Activated CD4-positive, alpha-beta T cell treated with anti-CD3 and anti-CD28 coated beads for 48 hours (primary cell): ENCODE data around the gene RAD51B.

Experiments used
- DNase-seq: peaks from one replicate; pipeline ENCODE4 v3.0.0-alpha.2; 2020

The RAD51B gene

GRCh38 chr14:68772761-68773381 is 953.3 kb downstream of the RAD51B start:
- no peak for DNase-seq

GRCh38 chr14:68774771-68775613 is 955.4 kb downstream of the RAD51B start:
- DNase-seq = no peak

- no peak for DNase-seq
Measured at GRCh38 chr14:68775614-68776126, 956.1 kb downstream of the RAD51B start.

GRCh38 chr14:68777644-68778043 is 958.1 kb downstream of the RAD51B start:
- no peak for DNase-seq
